HG02981 (cell line): ENCODE data around the gene GPR156.

Source experiments
- ATAC-seq: cut with Tn5 transposase; IDR thresholded peaks from one replicate; pipeline ENCODE4 v1.9.1; 2021; ENCODE audit warnings: mild to moderate bottlenecking, moderate library complexity; ENCODE audit not compliant: unreplicated experiment

The GPR156 gene

DNA sequence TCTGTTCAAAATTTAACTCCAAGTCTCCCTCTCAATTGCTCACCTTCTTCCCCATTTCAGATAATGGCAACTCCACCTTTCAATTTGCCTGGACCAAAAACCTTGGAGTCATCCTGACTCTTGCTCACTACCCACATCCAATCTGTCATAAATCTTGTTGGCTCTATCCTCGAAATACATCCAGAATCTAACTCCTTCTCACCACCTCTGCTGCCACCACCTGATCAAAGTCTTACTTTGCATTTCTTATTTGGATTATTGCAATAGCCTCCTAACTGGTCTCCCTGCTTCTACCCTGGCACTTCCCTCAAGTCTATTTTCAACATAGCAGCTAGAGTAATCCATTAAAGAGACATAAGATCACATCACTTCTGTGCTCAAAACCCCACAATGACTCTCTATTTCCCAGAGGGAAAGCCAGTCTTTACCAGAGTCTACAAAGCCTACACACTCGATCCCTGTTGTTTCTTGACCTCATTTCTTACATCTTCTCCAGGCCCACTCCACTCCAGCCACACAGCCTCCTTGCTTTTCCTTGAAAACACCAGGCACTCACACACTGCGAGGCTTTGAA lies 86.6 kb downstream of the GPR156 start:
- ATAC-seq = no peak

DNA sequence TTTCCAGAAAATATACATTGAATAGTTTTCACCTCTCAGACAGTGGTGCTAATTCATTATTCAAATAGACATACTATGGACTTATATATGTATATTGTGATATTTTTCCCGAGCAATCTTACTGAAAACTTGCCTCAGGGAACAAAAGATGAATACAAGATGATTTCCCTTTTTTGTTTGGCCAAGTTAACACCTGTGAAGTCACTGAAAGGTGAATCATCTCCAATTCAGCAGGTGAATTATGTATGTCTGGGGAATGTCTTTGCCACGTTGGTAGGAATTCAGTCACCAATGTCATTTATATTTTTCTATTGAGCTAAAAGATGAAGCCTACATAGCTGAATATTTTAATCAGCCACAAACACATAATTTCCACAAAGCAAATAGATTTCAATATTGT lies 88.2 kb downstream of the GPR156 start:
- ATAC-seq = no peak

DNA sequence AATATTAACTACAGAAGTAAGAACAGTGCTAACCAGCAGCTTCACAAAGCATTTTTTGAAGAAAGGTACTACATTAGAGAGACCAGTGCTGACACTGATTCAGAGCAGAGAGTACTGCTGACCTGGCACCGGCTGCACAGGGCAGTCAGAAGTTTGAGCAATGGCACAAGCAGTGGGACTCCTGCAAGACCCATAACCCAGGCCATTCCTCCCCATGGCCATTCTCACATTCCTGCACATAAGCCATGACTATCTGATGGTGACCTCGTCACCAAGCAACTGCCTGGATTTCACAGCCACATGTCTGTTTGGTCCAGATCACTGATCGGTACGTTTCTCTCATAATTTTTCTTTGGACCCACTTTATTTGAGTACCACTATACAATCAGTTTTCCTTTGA lies 88.7 kb downstream of the GPR156 start:
- ATAC-seq = no peak

DNA sequence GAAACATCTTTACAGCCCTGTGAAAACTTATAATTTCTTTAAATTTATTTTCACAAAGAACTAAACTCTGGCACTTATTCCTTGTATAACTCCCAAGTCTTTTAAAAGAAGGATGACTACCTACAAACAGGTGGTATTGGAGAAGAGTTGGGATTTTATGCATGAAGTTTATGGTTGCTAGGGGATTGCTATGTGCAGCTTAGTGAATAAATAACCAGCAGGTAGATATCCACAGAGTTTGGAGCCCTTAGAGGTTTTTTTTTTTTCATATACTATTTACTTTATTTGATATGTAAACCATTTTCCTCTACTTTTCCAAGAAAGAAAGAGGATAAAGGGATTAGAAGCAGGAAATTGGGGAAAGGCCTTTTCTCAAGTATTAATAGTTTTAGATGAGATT lies 91.5 kb downstream of the GPR156 start:
- no peak for ATAC-seq

DNA sequence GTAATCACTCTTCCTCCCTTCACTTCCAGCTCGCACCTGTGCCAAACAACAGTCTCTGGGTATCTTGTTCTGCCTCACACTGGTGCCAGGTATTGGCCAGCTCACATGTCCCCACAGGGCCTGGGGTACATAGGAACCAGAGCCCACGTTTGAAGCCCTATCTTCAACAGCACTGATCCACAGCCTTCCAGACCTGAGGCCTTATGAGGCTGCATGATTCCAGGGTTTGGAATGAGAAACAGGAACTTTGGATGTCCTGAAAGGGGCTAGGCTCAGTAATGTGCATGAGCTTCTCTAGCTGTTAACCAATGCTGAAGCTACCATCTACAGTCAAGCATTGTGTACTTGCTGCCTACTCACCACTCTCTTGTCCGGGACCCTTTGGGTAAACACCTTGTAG lies 92.4 kb downstream of the GPR156 start:
- ATAC-seq = no peak

DNA sequence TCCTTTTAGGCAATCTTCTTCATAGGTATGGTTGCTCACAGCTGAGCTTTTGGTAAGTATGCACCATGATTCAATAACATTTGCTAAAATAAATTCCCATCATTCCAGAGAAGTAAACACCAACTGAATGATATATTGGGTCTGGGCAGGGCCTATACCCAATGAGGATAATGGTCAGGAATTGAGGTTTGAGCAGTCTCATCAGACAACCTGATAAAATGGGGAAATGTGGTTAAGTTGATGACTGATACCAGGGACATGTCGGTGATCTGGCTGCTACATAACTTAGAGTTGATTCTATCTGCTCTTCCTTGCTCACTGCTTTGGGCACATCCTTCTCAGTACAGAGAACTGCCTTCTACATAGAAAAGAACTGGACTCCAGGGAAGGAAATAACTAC lies 92.9 kb downstream of the GPR156 start:
- ATAC-seq = no peak

DNA sequence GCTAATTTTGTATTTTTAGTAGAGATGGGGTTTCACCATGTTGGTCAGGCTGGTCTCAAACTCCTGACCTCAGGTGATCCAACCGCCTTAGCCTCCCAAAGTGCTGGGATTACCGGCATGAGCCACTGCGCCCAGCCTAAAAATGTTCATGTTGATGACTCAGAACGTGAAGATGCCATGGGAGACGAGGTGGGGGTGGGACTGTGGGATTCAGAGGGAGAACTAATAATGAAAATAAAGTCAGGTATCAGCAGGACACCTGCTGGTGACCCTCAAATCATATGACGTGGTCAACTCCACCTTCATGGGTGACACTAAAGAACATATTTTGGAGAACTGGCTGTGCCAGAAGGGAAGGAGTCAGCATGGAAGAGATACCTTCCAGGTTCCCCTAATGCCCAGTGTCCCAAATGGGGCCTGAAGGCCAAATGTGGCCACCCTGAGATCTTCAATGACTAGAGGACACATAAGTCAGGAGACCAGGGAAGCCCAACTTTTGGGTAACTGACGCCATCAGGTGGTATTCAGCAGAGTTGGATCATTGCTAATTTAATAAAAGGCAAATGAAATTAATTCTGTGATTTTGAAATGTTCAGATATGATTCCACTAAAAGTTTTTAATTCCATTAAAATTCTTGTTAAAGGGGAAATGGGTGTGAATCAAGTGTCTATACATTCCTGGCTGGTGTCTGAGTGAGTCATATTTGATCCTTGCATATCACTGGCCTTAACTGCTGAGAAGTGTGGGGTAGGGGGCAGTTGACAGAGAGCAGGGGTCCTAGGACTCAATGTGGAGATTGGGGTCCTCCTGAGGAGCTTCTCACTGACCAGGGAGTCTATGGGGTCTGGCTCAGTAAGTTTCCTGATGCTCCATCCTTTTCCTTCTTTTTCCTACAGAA lies 102.2 kb downstream of the GPR156 start:
- no peak for ATAC-seq

DNA sequence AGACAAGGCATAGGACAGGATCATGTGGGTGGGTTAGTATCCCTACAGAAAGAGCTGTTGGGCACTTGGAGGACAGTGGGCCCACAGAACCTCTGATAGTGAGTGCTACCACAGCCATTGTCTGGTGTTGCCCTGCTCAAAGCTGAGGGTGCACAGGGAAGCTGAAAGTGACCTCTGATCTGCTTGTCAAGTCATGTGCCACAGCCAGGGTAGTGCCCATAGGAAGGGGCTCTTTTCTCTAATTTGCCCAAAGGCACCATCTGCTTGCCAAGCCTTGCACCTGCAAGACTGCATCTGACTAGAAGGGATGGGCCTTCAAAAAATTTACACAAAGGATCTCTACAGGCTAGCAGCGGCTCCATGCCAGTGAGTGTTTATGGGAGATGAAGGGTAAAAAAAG lies 103.4 kb downstream of the GPR156 start:
- no peak for ATAC-seq

DNA sequence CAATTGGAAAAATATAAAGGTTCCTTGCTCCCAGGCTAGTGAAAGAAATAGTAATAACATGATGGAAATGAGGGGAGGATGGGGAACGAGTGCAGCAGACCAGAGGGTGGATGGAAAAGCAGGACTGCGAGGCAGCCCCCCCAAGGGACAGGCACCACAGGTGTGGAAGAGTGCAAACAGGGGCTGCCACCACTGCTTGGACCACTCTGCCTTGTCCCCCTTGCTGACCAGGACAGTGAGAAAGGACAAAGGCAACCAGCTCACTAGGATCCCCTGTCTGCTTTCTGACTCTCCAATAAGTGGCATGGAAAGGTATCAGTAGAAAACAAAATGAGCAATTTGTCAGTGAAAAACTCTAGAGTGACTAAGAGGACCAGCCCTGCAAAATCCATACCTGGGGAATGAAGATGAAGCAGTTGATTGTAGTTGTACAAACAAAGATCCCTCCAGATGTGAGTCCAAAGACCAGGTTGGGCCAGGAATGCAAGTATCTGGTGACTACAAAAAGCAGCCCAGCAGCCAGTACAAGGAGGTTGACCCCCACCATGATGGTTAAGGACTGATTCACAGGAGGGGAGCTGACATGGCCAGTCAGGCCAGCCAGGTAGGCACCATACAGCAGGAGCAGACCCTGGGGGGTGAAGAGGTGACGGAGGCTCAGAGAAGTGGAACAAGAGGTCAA lies 104.2 kb downstream of the GPR156 start:
- ATAC-seq = no peak

DNA sequence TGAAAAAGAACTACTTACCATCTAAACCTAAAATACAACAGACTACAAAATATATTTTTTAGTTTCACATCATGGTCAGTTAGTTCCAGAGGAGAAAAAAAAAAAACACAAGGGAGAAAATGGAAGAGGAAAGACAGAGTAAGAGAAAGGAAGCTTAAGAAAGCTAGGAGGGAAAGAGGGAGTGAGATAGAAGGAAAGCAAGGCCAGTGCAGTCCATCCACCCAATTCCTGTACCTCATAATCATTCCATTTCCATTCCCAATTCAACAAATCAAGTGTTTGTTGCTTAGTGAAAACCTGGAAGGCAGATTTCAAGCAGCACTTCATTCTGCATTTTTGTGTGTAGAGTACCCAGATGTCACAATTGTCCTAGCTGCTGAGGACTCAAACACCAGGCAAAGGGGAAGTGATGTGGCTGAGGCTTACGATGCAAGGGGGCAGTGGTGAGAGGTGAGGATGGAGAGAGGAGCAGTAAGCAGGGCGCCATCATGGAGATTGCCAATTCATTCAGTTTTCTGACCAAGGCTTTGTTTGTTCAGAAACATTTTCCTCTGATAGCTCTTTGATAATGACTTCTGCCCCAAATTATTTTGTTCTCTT lies 107.2 kb downstream of the GPR156 start:
- no peak for ATAC-seq

DNA sequence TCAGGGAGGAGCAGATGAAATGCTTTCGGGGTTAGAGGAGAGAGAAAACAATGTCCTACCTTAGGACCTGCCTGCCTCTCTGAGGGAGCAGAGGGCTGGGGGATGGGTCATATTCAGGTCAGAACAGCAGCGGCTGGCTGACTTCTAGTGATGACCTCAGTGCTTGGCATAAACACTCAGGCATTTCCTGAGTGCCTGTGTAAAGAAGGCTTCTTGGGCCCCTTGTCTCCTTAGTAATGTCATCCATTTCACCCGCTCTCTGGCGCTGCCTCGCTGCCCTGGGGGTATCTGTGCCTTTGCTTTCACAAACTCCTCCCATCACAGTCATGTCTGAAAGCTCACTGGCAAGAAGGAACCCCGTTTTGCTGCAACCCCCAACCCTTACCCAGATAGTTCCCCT lies 107.9 kb downstream of the GPR156 start:
- no peak for ATAC-seq

DNA sequence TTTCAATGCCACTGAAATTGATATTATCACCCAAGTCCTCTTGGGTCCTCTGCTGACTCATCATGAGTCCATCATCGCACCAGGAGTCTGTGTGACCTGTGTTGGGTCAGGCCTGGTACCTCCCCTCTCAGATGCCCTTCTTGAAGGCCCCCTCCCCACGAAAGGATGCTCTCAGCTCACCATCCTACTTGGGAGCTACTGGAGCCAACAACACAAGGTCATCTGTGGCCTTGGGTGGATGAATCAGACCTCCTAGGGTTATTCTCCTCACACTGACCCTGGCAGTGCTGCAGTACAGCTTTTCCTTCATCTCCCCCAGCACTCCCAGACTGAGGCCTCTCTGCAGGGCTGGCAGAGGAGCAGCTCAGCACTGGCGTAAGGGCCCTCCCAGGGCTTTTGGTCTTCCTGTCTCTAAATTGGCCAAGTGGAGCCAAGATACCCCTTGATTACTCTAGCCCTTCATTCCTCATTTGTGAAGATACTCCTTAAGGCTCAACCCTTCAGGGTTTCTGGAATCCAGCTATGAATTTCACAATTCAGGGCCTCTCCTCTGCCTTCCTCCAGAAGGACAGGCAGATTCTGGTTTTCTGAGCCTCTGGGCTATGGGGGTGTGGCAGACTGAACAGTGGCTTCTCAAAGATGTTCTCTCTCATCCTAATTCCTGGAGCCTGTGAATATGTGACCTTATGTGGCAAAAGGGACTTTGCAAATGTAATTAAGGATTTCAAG lies 110.0 kb downstream of the GPR156 start:
- ATAC-seq = no peak

DNA sequence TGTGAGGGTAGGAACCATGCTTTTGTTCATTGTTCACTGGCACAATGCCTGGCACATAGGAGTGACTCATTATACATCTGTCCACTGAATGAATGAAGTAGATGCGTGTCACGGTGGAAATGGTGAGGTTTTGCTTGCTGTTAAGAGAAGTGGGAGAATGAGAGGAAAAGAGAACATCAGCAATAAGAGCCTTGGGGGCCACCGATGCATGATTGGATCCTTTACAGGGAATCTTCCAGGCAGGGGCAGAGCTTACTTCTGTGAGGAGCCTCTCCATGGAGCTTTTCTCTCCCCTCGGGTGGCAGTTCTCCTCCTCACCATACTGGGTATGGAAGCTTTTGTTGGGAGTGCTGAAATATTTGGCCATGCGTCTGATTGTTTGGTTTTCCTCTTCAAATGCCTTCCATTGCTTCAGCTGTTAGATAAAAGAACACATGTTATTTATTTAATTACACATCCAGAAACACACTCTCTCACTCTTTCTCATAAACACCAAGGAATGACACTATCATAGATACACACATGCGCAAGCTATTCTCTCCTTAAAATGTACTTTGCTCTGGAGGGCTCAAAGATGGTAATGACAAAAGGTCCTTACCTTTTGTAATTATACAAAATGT lies 111.9 kb downstream of the GPR156 start:
- ATAC-seq = no peak

DNA sequence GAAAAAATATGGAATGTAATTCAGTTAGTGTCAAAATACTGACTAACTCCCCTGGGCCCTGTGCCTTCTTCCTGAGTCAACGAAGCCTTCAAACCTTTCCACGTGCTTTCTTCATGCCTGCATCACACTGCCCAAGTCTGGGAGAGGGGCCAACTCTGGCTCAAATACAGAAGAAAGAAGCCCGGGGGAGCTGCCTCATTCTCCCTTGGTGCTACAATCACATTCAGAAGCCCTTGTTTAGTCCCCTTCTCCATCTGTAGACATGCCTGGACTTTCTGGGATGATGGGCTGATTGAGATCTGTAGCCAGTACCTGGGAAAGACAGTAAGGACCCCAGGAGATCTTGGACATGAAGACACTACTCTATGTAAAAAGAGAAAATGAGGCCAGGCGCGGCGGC lies 113.0 kb downstream of the GPR156 start:
- no peak for ATAC-seq

DNA sequence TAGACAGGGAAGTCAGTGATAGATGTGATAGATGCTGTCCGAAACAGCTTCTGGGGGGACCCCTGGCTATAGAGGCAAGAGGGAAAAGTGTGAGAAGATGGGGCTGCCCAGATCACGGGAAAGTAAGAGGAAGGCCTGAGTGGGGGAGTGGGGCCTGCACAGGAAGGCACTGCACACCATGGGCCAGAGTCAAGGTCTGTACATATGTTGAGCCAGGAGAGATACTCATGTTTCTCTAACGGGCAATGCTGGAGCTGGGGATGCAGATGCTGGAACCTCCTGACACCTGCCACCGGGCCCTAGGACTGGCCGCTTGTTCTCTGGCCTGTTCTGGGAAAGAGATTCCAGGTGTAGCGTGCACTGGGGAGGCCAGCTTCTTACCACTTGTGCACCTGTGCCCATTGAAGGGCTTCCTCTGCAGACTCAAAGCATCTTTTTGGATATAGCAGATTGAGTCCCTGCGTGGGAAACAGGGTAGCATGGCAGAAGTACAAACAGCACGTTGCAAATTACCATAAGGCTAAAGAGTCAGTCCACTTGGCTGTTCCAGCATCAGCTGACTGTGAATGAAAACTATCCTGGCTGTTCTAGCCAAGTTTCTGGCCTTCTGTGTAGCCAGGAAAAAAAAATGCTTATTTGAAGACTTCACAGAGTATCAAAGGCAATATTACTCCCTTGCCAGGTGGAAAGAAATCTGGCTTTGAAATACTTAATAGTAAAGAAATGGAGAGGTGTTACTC lies 113.7 kb downstream of the GPR156 start:
- no peak for ATAC-seq

DNA sequence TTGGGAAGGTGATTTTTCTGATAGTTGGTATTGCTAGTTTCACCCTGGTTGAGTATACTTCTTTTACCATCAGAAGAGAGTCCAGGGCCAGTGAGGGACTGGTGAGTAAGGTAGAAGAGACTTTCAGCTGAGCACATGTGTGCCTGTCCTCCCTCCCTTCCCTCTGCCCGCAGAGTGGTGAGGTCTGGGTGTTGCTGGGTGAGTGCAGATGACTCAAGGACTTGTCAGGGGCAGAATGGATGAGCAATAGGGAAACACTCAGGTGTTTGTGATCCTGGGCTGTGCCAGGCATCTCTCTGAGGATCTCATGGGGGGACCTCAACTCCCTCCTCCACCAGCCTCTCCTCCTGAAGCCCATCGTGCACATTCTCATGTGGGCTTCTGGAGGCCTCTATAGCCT lies 114.8 kb downstream of the GPR156 start:
- no peak for ATAC-seq

DNA sequence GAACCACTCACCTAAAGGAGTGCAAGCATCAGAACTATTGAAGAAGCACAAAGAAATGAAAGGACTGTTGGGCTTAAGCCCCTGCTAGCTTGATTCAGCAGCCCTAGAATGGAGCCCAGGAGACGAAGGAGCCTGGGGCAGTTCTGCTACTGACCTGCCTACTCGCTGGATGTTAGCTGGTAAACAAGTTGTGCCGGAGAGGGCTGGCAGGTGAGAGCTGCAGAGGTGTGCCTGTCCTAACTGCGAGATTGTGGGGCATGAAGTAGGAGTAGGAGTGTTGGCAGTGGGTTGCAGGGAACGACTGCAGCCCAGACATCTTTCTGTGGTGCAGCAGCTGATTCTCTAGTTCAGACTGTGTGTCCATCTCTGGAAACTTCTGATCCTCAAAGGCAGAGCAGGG lies 115.6 kb downstream of the GPR156 start:
- ATAC-seq = no peak

DNA sequence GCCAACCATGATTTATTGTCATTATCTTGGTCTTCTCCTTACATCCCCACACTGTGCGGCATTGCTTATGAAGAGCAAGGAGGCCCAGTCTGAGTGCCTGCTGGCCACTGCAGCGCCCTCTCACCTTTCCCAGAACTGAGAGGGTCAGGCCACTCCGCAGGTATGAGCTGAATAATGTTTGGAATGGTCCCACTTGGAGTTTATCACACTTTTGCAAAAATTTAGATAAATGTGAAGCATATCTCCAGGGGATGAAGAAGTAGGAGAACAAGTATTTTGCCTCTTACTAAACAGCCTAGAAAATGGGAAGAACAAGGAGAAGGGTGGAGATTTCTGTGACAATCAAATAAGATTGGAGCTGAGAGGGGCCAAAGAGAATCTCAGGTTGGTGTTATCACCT lies 116.4 kb downstream of the GPR156 start:
- no peak for ATAC-seq

DNA sequence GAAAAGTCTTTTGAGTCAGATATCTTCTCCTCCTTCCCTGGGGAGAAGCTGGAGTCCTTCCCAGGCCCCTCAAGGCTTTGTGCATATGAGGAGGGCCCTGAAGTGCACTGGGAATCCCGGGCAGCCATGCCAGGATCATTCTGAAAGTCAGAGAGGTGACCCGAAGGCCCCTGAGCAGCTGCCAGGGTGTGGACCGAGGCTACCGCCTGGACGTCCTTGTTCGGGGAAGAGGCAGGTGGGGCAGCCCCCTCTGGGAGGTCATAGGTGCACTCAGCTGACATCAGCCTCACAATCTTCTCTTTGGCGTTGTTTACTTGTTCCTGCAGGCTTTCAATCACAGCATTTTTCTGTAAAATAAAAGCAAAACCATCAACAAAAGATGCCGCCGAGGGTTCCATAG lies 117.0 kb downstream of the GPR156 start:
- ATAC-seq = no peak

DNA sequence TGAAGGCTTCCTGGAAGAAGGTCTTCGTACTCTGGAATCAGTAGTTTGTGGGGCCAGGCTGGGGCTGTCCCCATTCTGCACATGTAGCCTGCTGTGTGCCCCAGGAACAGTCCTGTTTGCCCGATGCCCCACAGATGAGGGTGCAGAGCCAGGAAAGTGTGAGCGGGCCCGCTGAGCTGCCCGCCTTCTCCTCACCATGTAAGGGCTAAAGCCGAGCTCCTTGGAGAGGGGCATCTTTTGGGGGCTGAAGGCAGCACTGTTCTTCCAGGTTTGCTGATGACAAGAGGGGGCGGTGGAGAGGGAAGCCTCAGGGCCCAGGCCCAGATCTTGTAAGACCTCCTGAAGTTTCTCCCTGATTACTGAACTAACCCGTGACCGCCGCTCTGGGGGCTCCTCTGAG lies 117.5 kb downstream of the GPR156 start:
- no peak for ATAC-seq
